ENCODE measurements around the gene BACE2.

Gene BACE2

GRCh38 chr21:41207401-41208375 lies 39.7 kb downstream of the BACE2 start:
- Histone ChIP-seq H3K27me3 (no peaks in the 10 kb centered on the region), H3K4me1 (no peaks in the 10 kb centered on the region), H3K9ac (no peak overlapping the region), H3K4me3 (no peak overlapping the region), H3K27ac (no peak overlapping the region), H3K9me3 (no peaks in the 10 kb centered on the region), H3K36me3 (no peaks in the 10 kb centered on the region), H4K20me1 (no peaks in the 10 kb centered on the region), H3K4me2 (no peak overlapping the region)
- TF ChIP-seq Cebpa-rat (IDR thresholded peaks at IDR 0.05): no peak

DNA sequence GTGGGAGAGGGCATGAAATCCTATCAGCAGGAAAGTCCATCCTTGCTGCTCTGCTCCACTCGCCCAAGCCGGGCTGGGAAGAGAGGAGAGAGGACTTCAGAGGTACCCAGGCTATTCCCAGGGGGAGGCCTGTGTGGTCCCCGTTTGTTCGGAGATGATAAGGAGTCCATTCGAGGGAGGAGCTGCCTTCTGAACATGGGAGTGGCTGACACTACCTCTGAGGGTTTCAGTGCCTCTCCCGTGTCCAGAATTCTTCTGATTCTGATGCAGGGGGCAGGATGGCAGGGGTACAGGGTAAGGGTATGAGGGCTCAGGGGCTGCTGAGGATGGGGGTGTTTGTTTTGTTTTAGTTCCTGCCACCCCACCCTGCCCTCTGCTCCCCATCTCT lies 40.4 kb downstream of the BACE2 start:
- Histone ChIP-seq H3K9ac (no peak overlapping the region), H3K4me1 (no peaks in the 10 kb centered on the region), H4K20me1 (no peaks in the 10 kb centered on the region), H3K4me3 (no peak overlapping the region), H3K27ac (no peak overlapping the region), H3K27me3 (no peaks in the 10 kb centered on the region), H3K9me3 (no peaks in the 10 kb centered on the region), H3K4me2 (no peak overlapping the region), H3K36me3 (no peaks in the 10 kb centered on the region)
- TF ChIP-seq Cebpa-rat (IDR thresholded peaks at IDR 0.05): no peak

DNA sequence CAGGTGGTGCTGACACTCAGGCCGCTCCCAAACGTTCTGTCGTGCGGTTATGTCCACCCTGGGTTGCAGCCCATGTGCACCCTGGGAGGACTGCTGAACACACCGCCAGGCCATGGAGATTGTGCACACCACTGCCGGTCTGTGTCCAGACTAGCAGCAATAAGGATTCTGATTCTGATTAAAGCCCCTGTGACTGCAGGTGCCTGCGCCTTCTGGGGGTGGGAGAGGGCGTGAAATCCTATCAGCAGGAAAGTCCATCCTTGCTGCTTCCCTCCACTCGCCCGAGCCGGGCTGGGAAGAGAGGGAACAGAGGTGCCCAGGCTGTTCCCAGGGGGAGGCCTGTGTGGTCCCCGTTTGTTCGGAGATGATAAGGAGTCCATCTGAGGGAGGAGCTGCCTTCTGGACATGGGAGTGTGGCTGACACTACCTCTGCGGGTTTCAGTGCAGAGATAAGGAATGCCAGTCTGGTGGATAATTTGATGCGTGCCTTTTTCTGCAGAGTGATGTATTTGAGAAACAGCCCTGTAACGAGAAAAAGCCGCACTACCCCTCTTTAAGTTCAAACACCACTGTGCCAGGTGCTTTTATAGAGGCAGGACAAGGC lies 41.2 kb downstream of the BACE2 start:
- Histone ChIP-seq H4K20me1 (no peaks in the 10 kb centered on the region), H3K4me2 (no peak overlapping the region), H3K9ac (no peak overlapping the region), H3K4me3 (no peak overlapping the region), H3K9me3 (no peaks in the 10 kb centered on the region), H3K27ac (no peak overlapping the region), H3K36me3 (no peaks in the 10 kb centered on the region), H3K4me1 (no peaks in the 10 kb centered on the region), H3K27me3 (no peaks in the 10 kb centered on the region)
- no peak for TF ChIP-seq Cebpa-rat (IDR thresholded peaks at IDR 0.05)

GRCh38 chr21:41210426-41211059 lies 42.6 kb downstream of the BACE2 start:
- Histone ChIP-seq H3K36me3 (no peaks in the 10 kb centered on the region), H3K4me3 (no peak overlapping the region), H3K4me2 (no peak overlapping the region), H4K20me1 (no peaks in the 10 kb centered on the region), H3K4me1 (peaks cover 1% of the 10 kb centered on the region), H3K27me3 (no peaks in the 10 kb centered on the region), H3K27ac (no peak overlapping the region), H3K9ac (no peak overlapping the region), H3K9me3 (no peaks in the 10 kb centered on the region)
- no peak for TF ChIP-seq Cebpa-rat (IDR thresholded peaks at IDR 0.05)

GRCh38 chr21:41211060-41211805 lies 43.3 kb downstream of the BACE2 start:
- H3K9me3 ChIP-seq: no peaks in the 10 kb centered on the region
- H3K36me3 ChIP-seq: no peaks in the 10 kb centered on the region
- peaks cover 7% of the 10 kb centered on the region for H3K4me1 ChIP-seq
- H3K9ac ChIP-seq: no peak overlapping the region
- TF ChIP-seq Cebpa-rat (IDR thresholded peaks at IDR 0.05): no peak
- no peaks in the 10 kb centered on the region for H4K20me1 ChIP-seq
- no peak overlapping the region for H3K4me3 ChIP-seq
- no peak overlapping the region for H3K4me2 ChIP-seq
- H3K27ac ChIP-seq: no peak overlapping the region
- no peaks in the 10 kb centered on the region for H3K27me3 ChIP-seq

DNA sequence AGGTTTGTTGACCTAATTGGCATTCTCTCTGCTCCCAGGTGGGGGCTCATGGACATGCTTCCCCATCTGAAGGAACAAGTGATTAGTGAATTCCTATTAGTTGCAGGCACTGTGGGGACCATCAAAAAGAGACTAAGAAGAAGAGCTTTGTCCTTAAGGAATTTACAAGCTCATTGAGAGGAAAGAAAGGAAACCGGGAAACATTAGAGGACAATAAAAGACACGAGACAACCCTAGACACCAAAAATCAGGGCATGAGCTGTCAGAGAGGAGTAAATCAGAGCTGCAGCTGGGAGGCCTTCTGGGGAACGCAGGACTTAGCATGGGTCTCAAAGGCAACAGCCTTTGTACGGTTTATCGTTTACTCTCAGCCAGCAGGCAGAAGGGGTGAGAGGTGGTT lies 45.1 kb downstream of the BACE2 start:
- peaks cover 7% of the 10 kb centered on the region for H3K4me1 ChIP-seq
- no peaks in the 10 kb centered on the region for H3K36me3 ChIP-seq
- no peaks in the 10 kb centered on the region for H3K27me3 ChIP-seq
- H4K20me1 ChIP-seq: no peaks in the 10 kb centered on the region
- H3K27ac ChIP-seq: no peak overlapping the region
- no peak overlapping the region for H3K4me3 ChIP-seq
- TF ChIP-seq Cebpa-rat (IDR thresholded peaks at IDR 0.05): no peak
- H3K4me2 ChIP-seq: no peak overlapping the region
- H3K9me3 ChIP-seq: no peaks in the 10 kb centered on the region
- H3K9ac ChIP-seq: no peak overlapping the region

DNA sequence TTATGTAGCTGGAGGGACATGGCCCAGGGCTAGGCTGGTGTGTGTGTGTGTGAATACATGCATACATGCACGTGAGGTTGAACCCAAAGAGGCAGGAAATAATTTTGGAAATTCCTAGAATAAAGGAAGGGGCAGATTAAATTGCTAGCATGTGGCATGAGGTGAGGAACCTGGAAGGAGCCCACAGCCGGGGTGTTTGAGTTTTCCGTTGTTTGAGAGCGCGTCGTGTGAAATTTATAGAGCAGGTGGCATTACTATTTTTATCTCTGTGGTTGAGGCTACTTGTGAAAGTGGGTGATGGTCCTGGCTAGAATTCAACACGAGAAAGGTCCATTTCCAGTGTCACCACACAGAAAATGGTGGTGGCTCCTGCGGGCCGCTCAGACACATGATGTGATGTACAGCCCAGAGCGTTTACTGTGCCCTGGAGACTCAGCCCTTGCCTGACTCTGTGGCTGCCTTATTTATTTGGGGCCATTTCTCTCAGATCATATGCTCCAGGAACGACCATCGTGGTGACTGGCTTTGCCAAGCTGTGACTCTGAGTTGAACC lies 48.0 kb downstream of the BACE2 start:
- Histone ChIP-seq H3K9me3 (no peaks in the 10 kb centered on the region), H3K27me3 (no peaks in the 10 kb centered on the region), H4K20me1 (no peaks in the 10 kb centered on the region), H3K4me2 (peak overlapping the region; percentile 23), H3K27ac (no peak overlapping the region), H3K4me1 (peaks cover 7% of the 10 kb centered on the region), H3K36me3 (no peaks in the 10 kb centered on the region), H3K4me3 (no peak overlapping the region), H3K9ac (no peak overlapping the region)
- no peak for TF ChIP-seq Cebpa-rat (IDR thresholded peaks at IDR 0.05)

- H3K36me3 ChIP-seq: no peaks in the 10 kb centered on the region
- no peak for TF ChIP-seq Cebpa-rat (IDR thresholded peaks at IDR 0.05)
Observed at GRCh38 chr21:41216486-41216885, 48.5 kb downstream of the BACE2 start.

DNA sequence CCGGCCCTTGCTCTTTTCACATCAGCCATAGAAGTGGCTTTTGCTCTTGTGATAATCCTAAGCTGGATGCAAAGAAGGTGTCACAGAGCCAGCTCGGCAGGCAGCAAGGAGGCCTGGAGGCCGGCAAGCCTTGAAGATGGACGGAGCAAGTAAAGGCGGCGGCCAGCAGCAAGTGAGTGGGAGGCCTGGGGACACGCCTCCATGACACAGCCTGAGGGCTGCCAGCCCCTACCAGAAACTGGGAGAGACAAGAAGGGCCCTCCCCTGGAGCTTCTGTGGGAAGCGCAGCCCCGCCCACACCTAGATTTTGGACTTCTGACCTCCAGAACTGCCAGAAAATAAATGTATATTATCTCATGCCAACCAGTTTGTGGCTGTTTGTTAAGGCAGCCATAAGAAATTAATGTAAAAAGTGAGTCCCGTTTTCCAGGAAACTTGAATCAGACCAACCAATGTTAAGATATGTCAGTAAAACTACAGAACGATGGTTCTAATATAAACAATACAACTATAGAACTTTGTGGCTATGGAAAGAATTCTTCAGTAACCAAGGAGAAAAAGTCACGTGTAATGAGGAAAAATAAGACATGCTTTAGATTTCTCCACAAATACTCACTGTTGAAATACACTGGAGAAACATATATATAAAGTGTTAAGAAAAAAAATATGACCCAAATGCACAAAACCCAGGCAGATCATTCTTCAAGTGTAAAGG lies 49.9 kb downstream of the BACE2 start:
- Histone ChIP-seq H3K4me3 (no peak overlapping the region), H3K27me3 (no peaks in the 10 kb centered on the region), H3K9ac (no peak overlapping the region), H3K4me2 (no peak overlapping the region), H3K9me3 (no peaks in the 10 kb centered on the region), H3K27ac (no peak overlapping the region), H3K4me1 (peaks cover 7% of the 10 kb centered on the region), H3K36me3 (no peaks in the 10 kb centered on the region), H4K20me1 (no peaks in the 10 kb centered on the region)
- TF ChIP-seq Cebpa-rat (IDR thresholded peaks at IDR 0.05): no peak

More at GRCh38 chr21:41216486-41216885, 48.5 kb downstream of the BACE2 start:
- Histone ChIP-seq H3K4me3 (no peak overlapping the region), H3K4me1 (peaks cover 7% of the 10 kb centered on the region), H3K4me2 (no peak overlapping the region), H3K9me3 (no peaks in the 10 kb centered on the region), H3K27me3 (no peaks in the 10 kb centered on the region), H3K27ac (no peak overlapping the region), H3K9ac (no peak overlapping the region), H4K20me1 (no peaks in the 10 kb centered on the region)
